ENCODE measurements around the gene TPPP3. TPM values are rescaled to one million over a fixed set of nuclear protein-coding genes. Genes with fewer than 3 reads are reported as not detected.

Gene TPPP3
- total RNA-seq, 6 donors from 2014 or later, result 40.0 to 167 (median 112) TPM

- ATAC-seq (ENCODE audit: low FRiP score in 2 of 2) (no peak), DNase-seq (no peak)
- H3K36me3 ChIP-seq, result no peaks in the 10 kb centered on the region
- peak overlapping the region in 3 of 4 donors; percentile 10 to 64 (median 18) for H3K27ac ChIP-seq
- no peaks in the 10 kb centered on the region for H3K9me3 ChIP-seq
- 45 to 53% methylated on average over 5 of the region's 5 CpGs for WGBS, 2 donors
- H3K4me1 ChIP-seq, result peaks cover 6 to 22% (median 14%) of the 10 kb centered on the region in 4 donors
- no peak overlapping the region for H3K4me3 ChIP-seq
- no peak for TF ChIP-seq CTCF (IDR thresholded peaks at IDR 0.05)
- peak in 1 of 4 donors; percentile 47 for TF ChIP-seq EP300 (IDR thresholded peaks at IDR 0.05)
- H3K27me3 ChIP-seq, result no peaks in the 10 kb centered on the region
Measured at GRCh38 chr16:67424261-67424615, 30.9 kb upstream of the TPPP3 start.

- peaks cover 6 to 18% (median 14%) of the 10 kb centered on the region in 4 donors for H3K4me1 ChIP-seq
- no peak overlapping the region for H3K4me3 ChIP-seq
- ATAC-seq (ENCODE audit: low FRiP score in 2 of 2) (no peak), DNase-seq (peak in 1 of 2 donors; percentile 61)
- H3K36me3 ChIP-seq, result no peaks in the 10 kb centered on the region
- TF ChIP-seq POLR2A (IDR thresholded peaks at IDR 0.05) (no peak), EP300 (IDR thresholded peaks at IDR 0.05) (peak in 2 of 4 donors; percentile 12 to 82), POLR2AphosphoS5 (IDR thresholded peaks at IDR 0.05) (no peak), CTCF (IDR thresholded peaks at IDR 0.05) (no peak)
- 33 to 47% methylated on average over 9 of the region's 9 CpGs for WGBS, 2 donors
- H3K27me3 ChIP-seq, result no peaks in the 10 kb centered on the region
- H3K27ac ChIP-seq, result peak overlapping the region in 3 of 4 donors; percentile 10 to 64 (median 18)
- H3K9me3 ChIP-seq, result no peaks in the 10 kb centered on the region
Measured at GRCh38 chr16:67423611-67424260, 30.4 kb upstream of the TPPP3 start.

- H3K4me1 ChIP-seq, result peaks cover 0 to 10% (median 8%) of the 10 kb centered on the region in 4 donors
- no peak for DNase-seq
- no peak for ATAC-seq (ENCODE audit: low FRiP score in 2 of 2)
- H3K27me3 ChIP-seq, result no peaks in the 10 kb centered on the region
- no peaks in the 10 kb centered on the region for H3K36me3 ChIP-seq
- H3K4me3 ChIP-seq, result no peak overlapping the region
- H3K27ac ChIP-seq, result no peak overlapping the region
- 88 to 89% methylated on average over 5 of the region's 5 CpGs for WGBS, 2 donors
- TF ChIP-seq POLR2A (IDR thresholded peaks at IDR 0.05) (no peak), EP300 (IDR thresholded peaks at IDR 0.05) (no peak), CTCF (IDR thresholded peaks at IDR 0.05) (no peak), POLR2AphosphoS5 (IDR thresholded peaks at IDR 0.05) (no peak)
- no peaks in the 10 kb centered on the region for H3K9me3 ChIP-seq
Measured at GRCh38 chr16:67423015-67423414, 29.7 kb upstream of the TPPP3 start.

- no peak for TF ChIP-seq POLR2AphosphoS5 (IDR thresholded peaks at IDR 0.05)
- no peak for TF ChIP-seq EP300 (IDR thresholded peaks at IDR 0.05)
- no peak for TF ChIP-seq POLR2A (IDR thresholded peaks at IDR 0.05)
- no peak for TF ChIP-seq CTCF (IDR thresholded peaks at IDR 0.05)
- no peak overlapping the region for H3K4me3 ChIP-seq
- DNase-seq, result no peak
- WGBS, 2 donors, result 84% methylated on average over 4 of the region's 4 CpGs; no CpG with 5 or more reads in 1 of the 2 donors
- H3K9me3 ChIP-seq, result no peaks in the 10 kb centered on the region
- no peaks in the 10 kb centered on the region for H3K27me3 ChIP-seq
- no peaks in the 10 kb centered on the region for H3K36me3 ChIP-seq
- peaks cover 6 to 17% (median 12%) of the 10 kb centered on the region in 4 donors for H3K4me1 ChIP-seq
- H3K27ac ChIP-seq, result no peak overlapping the region
- ATAC-seq (ENCODE audit: low FRiP score in 2 of 2), result no peak
Measured at GRCh38 chr16:67421030-67421429, 27.7 kb upstream of the TPPP3 start.

- WGBS, 2 donors, result 79 to 88% methylated on average over 3 of the region's 3 CpGs
- Histone ChIP-seq H3K27me3 (no peaks in the 10 kb centered on the region), H3K9me3 (no peaks in the 10 kb centered on the region), H3K4me1 (peaks cover 13 to 28% (median 22%) of the 10 kb centered on the region in 4 donors), H3K4me3 (no peak overlapping the region), H3K36me3 (no peaks in the 10 kb centered on the region), H3K27ac (no peak overlapping the region)
- no peak for ATAC-seq (ENCODE audit: low FRiP score in 2 of 2)
- TF ChIP-seq POLR2AphosphoS5 (IDR thresholded peaks at IDR 0.05) (no peak), EP300 (IDR thresholded peaks at IDR 0.05) (no peak), CTCF (IDR thresholded peaks at IDR 0.05) (no peak), POLR2A (IDR thresholded peaks at IDR 0.05) (no peak)
- DNase-seq, result no peak
Measured at GRCh38 chr16:67419931-67420330, 26.6 kb upstream of the TPPP3 start.
